Natural killer cell treated with Interleukin-12 subunit alpha and Interleukin-12 subunit beta and Interleukin-15 and Interleukin-18, amount 100 ng/mL, for 72 hours (primary cell): Measurements from ENCODE around the gene STAB1. TPM values are rescaled to one million over a fixed set of nuclear protein-coding genes. Genes with fewer than 3 reads are reported as not detected.

ENCODE experiments used
- ATAC-seq, 2 donors: fragments of 150-1000 bp; cut with Tn5 transposase in 1 of 2; sonication (Bioruptor Pico), chemical (Tn5 transposase) in 1 of 2; 2 replicates each; pipeline ENCODE4 v1.10.0; 2021
- DNase-seq: peaks from one replicate; pipeline ENCODE4 v3.0.0; 2022; ENCODE audit warnings: low spot score
- H3K27ac Mint-ChIP-seq, 2 donors: 1 replicate in 1 of 2; 2 replicates in 1 of 2; pipeline ENCODE4 v1.8.0; 2022; ENCODE audit warnings: mixed read lengths in 2 of 2, mild to moderate bottlenecking in 1 of 2, moderate library complexity in 1 of 2
- H3K27me3 Mint-ChIP-seq, 2 donors: 1 replicate in 1 of 2; 2 replicates in 1 of 2; pipeline ENCODE4 v1.8.0; 2022; ENCODE audit warnings: mixed read lengths in 2 of 2
- H3K36me3 Mint-ChIP-seq: one replicate; pipeline ENCODE4 v1.8.0; 2022; ENCODE audit warnings: mixed read lengths
- H3K4me1 Mint-ChIP-seq, 2 donors: 1 replicate in 1 of 2; 2 replicates in 1 of 2; pipeline ENCODE4 v1.8.0; 2022; ENCODE audit warnings: low read depth in 2 of 2, mixed read lengths in 2 of 2, mild to moderate bottlenecking in 1 of 2
- H3K4me3 Mint-ChIP-seq: one replicate; pipeline ENCODE4 v1.8.0; 2022; ENCODE audit warnings: mixed read lengths
- H3K9me3 Mint-ChIP-seq: 2 replicates; pipeline ENCODE4 v1.8.0; 2022; ENCODE audit warnings: mixed read lengths
- total RNA-seq, 2 donors: library from RNA; stranded (reverse); gene quantifications; one replicate each; pipeline ENCODE4 v1.2.3, GENCODE V29; 2022

Gene STAB1
- total RNA-seq, 2 donors from 2014 or later = 0.57 to 0.92 TPM

DNA sequence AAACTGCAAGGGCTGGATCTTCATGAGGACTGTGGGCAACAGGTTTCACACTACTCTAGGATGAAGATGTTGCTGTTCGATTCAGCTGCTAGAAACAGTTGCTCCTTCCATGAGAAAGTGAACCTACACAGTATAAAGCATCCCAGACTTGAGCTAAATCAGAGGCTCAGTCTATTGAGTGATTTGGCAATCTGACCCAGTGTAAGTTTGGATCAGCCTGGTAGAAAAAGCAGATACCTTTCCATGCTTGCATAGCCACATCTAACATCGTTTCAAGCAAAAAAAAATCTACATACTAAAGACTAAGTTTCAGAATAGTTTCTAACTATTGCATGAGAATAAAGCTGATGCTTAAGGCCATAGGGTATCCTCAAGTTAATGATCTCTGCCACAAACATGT is 45.9 kb downstream of the STAB1 start:
- Mint-ChIP-seq H3K27me3 (no peaks in the 10 kb centered on the region), H3K27ac (peak overlapping the region in 1 of 2 donors; percentile 33), H3K4me1 (peaks cover 20 to 32% of the 10 kb centered on the region in 2 donors), H3K4me3 (no peak overlapping the region), H3K36me3 (peaks cover 14% of the 10 kb centered on the region), H3K9me3 (no peaks in the 10 kb centered on the region)
- ATAC-seq = no peak
- no peak for DNase-seq

DNA sequence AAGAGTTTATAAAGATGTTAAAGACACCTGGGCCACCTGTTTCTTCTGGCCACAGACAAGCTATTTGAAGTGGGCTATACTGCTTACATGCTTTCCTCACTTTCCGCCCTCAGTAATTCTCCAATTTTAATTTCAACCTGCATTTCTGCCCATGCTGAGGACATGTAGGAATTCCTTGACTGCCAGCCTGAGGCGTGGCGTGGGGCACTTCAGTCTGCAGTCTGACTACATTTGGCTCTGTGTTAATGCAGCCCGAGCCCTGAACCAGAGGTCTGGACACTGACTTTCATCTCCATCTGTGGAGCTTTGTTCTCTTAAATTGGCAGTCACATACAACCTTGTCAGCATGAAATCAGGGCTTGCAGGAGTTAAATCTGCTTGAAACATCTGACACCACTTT is 49.8 kb downstream of the STAB1 start:
- H3K9me3 Mint-ChIP-seq = no peaks in the 10 kb centered on the region
- H3K4me3 Mint-ChIP-seq = no peak overlapping the region
- no peaks in the 10 kb centered on the region for H3K36me3 Mint-ChIP-seq
- H3K4me1 Mint-ChIP-seq = no peaks in the 10 kb centered on the region
- DNase-seq = no peak
- H3K27me3 Mint-ChIP-seq = no peaks in the 10 kb centered on the region
- ATAC-seq = no peak
- peak overlapping the region in 1 of 2 donors; percentile 28 for H3K27ac Mint-ChIP-seq

DNA sequence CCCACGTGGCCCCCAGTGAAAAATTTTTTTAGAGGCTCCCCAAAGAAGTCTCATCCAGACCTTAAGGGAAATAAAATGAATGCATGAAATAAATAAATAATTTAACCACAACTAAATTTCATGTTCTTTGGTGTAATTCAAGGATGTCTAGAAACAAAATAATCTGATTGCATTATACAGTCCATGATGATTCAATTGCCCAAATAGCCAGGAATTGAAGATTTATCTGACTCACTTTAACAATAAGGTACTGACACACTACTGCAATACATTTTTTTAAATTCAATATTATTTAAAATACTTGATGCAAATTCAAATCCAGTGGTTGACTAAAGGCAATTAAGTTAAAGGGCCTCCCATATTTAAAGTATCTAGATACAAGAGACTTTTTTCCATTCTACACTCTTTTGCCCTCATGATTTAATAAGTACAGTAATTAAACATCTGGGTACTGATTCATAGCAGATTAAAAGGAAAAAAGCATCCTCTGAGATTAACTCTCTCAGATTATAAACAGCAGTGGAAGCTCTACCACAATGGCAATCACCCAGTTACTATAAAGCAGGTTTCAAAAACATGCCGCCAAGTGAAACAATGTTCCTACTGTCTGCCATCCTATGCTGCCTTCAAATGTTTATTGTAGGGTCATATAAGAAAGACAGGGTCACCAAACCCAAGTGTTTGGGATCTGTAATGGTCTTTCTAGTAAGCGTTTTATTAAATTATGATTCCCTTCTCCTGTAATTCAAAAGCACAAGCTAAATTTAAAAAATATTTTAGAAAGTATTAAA is 51.2 kb downstream of the STAB1 start:
- Mint-ChIP-seq H3K27ac (no peak overlapping the region), H3K4me3 (no peak overlapping the region), H3K9me3 (no peaks in the 10 kb centered on the region), H3K4me1 (no peaks in the 10 kb centered on the region), H3K36me3 (no peaks in the 10 kb centered on the region), H3K27me3 (no peaks in the 10 kb centered on the region)
- no peak for DNase-seq
- ATAC-seq = no peak

DNA sequence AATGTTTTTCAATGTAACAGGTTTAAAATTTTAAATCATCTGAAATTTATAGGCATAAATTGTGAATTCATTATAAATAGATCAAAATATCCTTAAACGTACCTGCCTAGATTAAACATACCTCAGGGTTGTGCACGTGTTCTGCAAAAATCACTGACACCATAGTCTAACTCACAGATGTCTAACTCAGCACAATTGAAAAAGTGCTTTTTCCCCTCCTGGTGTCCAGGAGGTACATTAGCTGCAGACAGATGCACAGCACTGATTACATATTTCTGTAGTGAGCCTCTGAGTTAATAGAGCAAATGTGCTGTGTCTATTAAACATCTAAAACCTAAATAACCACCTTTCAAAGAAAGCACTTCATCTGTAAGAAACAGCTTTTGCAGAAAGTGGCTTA is 52.0 kb downstream of the STAB1 start:
- DNase-seq = no peak
- Mint-ChIP-seq H3K4me3 (no peak overlapping the region), H3K9me3 (no peaks in the 10 kb centered on the region), H3K27ac (no peak overlapping the region), H3K27me3 (no peaks in the 10 kb centered on the region), H3K4me1 (no peaks in the 10 kb centered on the region), H3K36me3 (no peaks in the 10 kb centered on the region)
- ATAC-seq = no peak

DNA sequence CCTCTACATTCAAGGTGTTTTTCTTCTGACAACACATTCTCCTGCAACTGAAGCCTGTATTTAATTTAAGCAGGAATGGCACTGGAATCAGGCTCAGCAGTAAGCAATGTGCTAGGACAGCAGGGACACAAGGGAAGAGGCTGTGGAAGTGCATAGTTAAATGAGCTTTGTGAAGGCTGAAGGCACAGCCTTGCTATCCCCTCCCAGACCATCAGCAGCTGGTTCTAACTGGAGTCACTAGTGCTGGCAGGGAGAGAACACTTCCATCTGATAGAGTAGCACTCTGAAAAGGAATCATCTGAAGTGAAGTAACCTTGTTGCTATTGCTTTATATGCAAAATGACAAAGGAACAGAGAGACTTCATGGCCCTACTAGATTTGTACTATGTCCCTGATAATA is 56.0 kb downstream of the STAB1 start:
- Mint-ChIP-seq H3K4me1 (no peaks in the 10 kb centered on the region), H3K27me3 (no peaks in the 10 kb centered on the region), H3K9me3 (no peaks in the 10 kb centered on the region), H3K4me3 (no peak overlapping the region), H3K27ac (no peak overlapping the region), H3K36me3 (no peaks in the 10 kb centered on the region)
- ATAC-seq (no peak), DNase-seq (no peak)

DNA sequence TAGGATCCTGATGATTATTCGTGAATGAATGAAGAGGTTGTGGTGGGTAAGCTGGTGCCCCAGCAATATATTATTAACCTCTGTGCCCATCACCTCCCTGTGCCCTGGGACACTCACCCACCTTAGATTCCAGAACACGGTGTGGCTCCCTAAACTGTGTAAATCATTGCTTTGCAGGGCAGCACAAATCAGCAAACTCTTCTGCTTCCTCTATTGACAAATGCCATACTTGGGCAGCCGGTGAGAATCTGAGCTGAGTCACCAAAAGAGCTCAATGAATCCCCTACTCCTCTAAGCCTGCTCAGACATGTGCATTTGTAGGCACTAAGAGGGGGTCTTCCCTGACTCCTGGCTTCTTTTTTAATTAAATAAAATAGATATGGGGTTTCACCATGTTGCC is 57.0 kb downstream of the STAB1 start:
- Mint-ChIP-seq H3K4me1 (no peaks in the 10 kb centered on the region), H3K27me3 (no peaks in the 10 kb centered on the region), H3K4me3 (no peak overlapping the region), H3K9me3 (no peaks in the 10 kb centered on the region), H3K27ac (no peak overlapping the region), H3K36me3 (no peaks in the 10 kb centered on the region)
- ATAC-seq (no peak), DNase-seq (no peak)

DNA sequence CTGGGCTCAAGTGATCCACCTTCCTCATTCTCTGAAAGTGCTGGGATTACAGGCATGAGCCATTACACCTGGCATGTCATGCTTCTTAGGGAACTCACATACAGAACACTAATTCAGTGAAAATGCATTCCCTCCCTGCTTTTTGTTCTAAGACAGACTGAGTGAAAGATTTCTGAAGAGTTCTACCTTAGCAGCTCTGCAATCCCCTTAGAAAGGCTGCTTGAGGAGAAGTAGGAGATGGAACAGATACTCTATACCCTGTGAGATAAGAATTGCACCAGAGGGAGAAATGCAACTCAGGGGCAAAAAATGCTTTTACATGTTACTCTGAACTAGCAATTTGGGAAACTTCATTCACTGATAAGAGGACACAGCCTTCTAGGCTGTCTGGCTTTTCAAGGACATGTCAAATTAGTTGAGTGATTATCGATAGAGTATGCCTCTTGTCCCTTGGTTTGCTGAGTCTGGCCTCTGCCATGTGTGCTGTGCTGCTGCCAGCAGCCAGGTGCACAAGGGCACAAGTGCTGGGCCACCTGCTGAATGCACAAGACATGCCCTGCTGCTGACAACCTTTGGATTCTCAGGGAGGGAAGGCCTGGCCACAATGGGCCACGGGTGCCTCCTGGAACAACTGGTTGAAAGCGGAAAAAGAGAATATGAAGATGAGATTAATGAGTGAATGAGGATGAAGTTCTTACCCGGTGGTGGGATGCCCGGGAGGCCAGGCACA is 59.1 kb downstream of the STAB1 start:
- DNase-seq (no peak), ATAC-seq (no peak)
- no peaks in the 10 kb centered on the region for H3K27me3 Mint-ChIP-seq
- no peak overlapping the region for H3K27ac Mint-ChIP-seq
- H3K4me3 Mint-ChIP-seq = no peak overlapping the region
- H3K36me3 Mint-ChIP-seq = peaks cover 4% of the 10 kb centered on the region
- H3K9me3 Mint-ChIP-seq = no peaks in the 10 kb centered on the region
- no peaks in the 10 kb centered on the region for H3K4me1 Mint-ChIP-seq

DNA sequence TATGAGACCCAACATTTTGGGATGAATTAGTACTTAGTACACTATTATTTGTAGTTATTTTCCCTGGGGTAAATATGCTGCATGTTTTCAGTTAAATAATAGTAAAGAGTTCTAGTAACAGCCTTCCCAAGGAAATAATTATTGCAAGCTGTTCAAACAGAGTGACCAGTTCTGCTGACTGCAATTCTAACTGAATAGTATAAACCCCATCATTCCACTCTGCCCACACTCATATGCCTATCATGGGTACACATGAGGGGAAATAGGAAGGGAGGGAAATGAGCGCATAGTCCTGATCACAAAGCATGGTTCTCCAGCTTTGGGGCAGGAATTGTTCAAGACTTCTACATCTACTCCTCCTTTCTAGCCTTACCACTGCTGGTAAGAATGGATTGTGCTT is 59.9 kb downstream of the STAB1 start:
- peaks cover 6% of the 10 kb centered on the region for H3K36me3 Mint-ChIP-seq
- no peak for ATAC-seq
- no peak for DNase-seq
- H3K27me3 Mint-ChIP-seq = no peaks in the 10 kb centered on the region
- peaks cover 0 to under 1% of the 10 kb centered on the region in 2 donors for H3K4me1 Mint-ChIP-seq
- H3K9me3 Mint-ChIP-seq = no peaks in the 10 kb centered on the region
- H3K27ac Mint-ChIP-seq = no peak overlapping the region
- H3K4me3 Mint-ChIP-seq = no peak overlapping the region

DNA sequence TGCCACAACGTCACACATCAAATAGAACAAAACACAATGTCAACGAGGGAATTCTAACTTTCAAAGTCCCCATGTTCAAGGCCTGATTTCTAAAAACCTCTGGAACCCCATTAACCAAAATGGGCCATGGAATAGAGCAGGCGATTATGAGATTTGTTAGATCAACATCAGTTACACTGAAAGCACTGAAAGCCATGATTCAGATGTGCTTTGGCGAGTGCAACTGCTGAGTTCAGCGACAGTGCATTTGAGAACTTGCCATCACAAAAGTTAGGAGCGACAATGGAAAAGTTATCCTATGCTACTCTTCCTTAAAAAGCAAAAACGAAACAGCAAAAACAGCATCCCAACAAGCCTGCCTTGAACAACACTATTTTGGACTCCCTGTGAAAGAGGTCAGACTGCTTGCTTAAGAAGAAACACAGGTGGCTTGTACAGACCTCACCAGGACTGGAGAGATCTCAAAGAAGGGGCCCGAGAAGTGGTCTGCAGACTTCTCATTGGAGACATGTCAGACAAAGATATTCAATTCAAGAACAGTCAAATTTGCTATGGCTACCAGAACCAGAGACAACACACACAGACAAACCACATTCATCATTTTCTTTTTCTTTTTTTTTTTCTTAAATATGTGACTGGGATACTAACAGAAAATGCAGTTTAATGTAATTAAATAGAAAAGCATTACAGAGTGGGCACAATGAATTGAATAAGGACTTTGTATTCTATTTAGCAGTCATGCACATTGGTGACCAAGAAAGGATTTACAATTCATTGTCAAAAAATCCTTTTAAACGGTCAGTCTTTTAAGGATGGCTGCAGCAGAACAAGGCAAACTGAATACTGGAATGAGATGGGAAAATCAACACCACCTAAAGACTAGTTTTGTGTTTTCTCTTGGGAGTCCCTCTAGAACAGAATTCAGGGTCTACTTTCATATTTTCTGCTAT is 62.1 kb downstream of the STAB1 start:
- H3K4me3 Mint-ChIP-seq = no peak overlapping the region
- peaks cover 0 to 2% of the 10 kb centered on the region in 2 donors for H3K4me1 Mint-ChIP-seq
- DNase-seq (no peak), ATAC-seq (no peak)
- peaks cover 11% of the 10 kb centered on the region for H3K36me3 Mint-ChIP-seq
- H3K27ac Mint-ChIP-seq = no peak overlapping the region
- H3K27me3 Mint-ChIP-seq = no peaks in the 10 kb centered on the region
- H3K9me3 Mint-ChIP-seq = no peaks in the 10 kb centered on the region

DNA sequence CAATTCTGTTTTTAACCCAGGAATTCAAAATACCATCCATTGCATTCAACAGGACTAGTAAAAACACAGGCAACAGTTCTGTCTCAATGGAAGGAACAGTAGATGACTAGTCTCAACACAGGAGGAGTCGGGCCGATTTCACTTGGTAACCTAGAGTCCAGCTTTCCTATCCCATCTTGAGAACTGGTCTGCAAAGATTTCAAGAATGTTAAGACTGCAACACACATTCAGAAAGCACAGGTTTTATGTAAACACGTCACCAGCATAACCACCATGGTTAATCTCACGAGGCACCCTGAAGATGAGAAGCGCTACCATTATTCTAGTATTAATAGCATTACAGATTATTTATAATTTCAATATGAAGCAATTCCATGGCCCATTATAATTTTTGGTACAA is 63.3 kb downstream of the STAB1 start:
- Mint-ChIP-seq H3K27ac (no peak overlapping the region), H3K4me3 (no peak overlapping the region), H3K9me3 (no peaks in the 10 kb centered on the region), H3K36me3 (peaks cover 15% of the 10 kb centered on the region), H3K27me3 (no peaks in the 10 kb centered on the region), H3K4me1 (peaks cover 0 to 2% of the 10 kb centered on the region in 2 donors)
- DNase-seq (no peak), ATAC-seq (no peak)

DNA sequence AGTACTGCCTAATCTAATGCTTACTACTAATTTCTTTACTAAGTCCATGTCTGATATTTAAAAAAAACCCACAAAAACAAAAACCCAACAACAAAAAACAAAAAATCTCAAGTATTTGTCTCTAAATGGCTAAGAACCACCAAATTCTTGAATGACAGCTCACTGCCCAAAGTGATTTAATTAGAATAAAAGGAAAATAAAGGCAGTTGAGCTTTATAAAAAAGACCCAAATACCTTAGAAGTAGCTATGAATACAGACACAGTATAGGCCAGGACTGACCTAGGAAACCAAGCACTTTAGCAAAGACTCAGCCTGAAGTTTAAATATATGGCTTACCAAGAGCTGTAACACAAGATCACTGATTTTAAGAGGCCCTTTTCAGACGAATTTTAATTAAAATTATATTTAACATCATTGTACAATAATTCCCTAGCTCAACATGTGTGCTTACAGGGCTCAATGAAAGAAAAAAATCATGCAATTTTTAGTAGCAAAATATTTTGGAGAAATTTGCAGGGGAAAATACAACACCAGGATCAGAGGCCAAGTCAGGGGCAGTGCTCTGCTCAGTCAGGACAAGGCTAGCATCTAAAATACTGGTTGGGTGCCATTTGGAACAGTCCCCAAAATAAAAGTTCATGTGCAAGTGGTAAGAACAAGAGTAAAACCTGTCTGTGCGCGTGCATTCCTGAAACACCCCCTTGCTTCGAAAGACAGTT is 66.0 kb downstream of the STAB1 start:
- Mint-ChIP-seq H3K27me3 (no peaks in the 10 kb centered on the region), H3K4me3 (no peak overlapping the region), H3K9me3 (no peaks in the 10 kb centered on the region), H3K27ac (no peak overlapping the region), H3K4me1 (peaks cover 0 to 2% of the 10 kb centered on the region in 2 donors), H3K36me3 (peaks cover 18% of the 10 kb centered on the region)
- ATAC-seq (no peak), DNase-seq (no peak)

DNA sequence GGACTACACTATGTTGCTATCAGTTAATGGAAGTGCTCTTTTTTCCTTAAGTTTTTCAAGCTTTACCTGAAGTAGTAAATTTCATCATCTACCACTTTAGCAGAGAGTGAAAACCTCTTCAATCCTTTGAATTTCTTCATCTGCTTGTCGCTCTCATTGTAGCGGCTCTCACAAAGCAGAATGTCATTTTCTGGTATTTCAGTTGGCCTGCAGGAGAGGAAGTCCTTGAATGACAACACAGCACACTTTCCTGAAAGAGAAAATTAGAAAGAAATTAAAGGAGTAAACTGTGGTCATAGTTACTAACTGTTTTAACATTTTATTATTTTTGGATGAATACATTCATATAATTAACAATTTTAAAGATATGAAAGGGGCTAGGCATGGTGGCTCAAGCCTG is 68.8 kb downstream of the STAB1 start:
- H3K36me3 Mint-ChIP-seq = peaks cover 18% of the 10 kb centered on the region
- H3K4me3 Mint-ChIP-seq = no peak overlapping the region
- no peak overlapping the region for H3K27ac Mint-ChIP-seq
- DNase-seq (no peak), ATAC-seq (no peak)
- no peaks in the 10 kb centered on the region for H3K9me3 Mint-ChIP-seq
- peaks cover 0 to 5% of the 10 kb centered on the region in 2 donors for H3K4me1 Mint-ChIP-seq
- H3K27me3 Mint-ChIP-seq = no peaks in the 10 kb centered on the region

DNA sequence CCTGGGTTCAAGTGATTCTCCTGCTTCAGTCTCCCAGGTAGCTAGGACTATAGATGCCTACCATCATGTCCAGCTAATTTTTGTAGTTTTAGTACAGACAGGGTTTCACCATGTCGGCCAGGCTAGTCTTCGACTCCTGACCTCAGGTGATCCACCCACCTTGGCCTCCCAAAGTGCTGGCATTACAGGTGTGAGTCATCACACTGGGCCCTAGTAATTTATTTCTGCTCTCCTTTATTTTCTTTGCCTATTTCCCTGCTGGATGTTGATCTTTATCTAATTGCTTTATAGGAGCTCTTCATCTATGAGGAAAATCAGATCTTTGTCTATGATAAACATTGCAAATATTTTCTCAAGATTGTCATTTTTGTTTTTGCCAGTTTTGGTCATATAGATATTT is 72.9 kb downstream of the STAB1 start:
- Mint-ChIP-seq H3K27ac (no peak overlapping the region), H3K9me3 (no peaks in the 10 kb centered on the region), H3K4me3 (no peak overlapping the region), H3K4me1 (peaks cover 0 to 3% of the 10 kb centered on the region in 2 donors), H3K36me3 (peaks cover 10% of the 10 kb centered on the region), H3K27me3 (no peaks in the 10 kb centered on the region)
- DNase-seq (no peak), ATAC-seq (no peak)
